HG03571 (cell line): Measurements from ENCODE around the gene ZNF429.
"Not testable (repeated sequence)": the region's sequence is repeated elsewhere in the genome, so short reads cannot be mapped to it uniquely, and the experiment has no call there.

Source experiments
- ATAC-seq: cut with Tn5 transposase; IDR thresholded peaks from one replicate; pipeline ENCODE4 v1.9.1; 2021; ENCODE audit not compliant: unreplicated experiment

ZNF429 gene

GRCh38 chr19:21505459-21506451, at the start of gene ZNF429:
ZNF429 (plus strand) TSS chr19:21505602; CDS start chr19:21505772, 170 bp downstream.
- peak; percentile 97 for ATAC-seq

- ATAC-seq: no peak
Measured at GRCh38 chr19:21460686-21461085, 44.7 kb upstream of the ZNF429 start.

- no peak for ATAC-seq
Measured at GRCh38 chr19:21462540-21462939, 42.9 kb upstream of the ZNF429 start.

- ATAC-seq: no peak
Measured at GRCh38 chr19:21463449-21464105, 41.8 kb upstream of the ZNF429 start.

- ATAC-seq: no peak
Measured at GRCh38 chr19:21466627-21467026, 38.8 kb upstream of the ZNF429 start.

- ATAC-seq: no peak
Measured at GRCh38 chr19:21468791-21469190, 36.6 kb upstream of the ZNF429 start.

- ATAC-seq: no peak
Measured at GRCh38 chr19:21472507-21472906, 32.9 kb upstream of the ZNF429 start.

- ATAC-seq: no peak
Measured at GRCh38 chr19:21474671-21475181, 30.7 kb upstream of the ZNF429 start.

- not testable (repeated sequence) for ATAC-seq
Measured at GRCh38 chr19:21482361-21482760, 23.0 kb upstream of the ZNF429 start.

- no peak for ATAC-seq
Measured at GRCh38 chr19:21482863-21483276, 22.5 kb upstream of the ZNF429 start.

- ATAC-seq: no peak
Measured at GRCh38 chr19:21483589-21484170, 21.7 kb upstream of the ZNF429 start.

- no peak for ATAC-seq
Measured at GRCh38 chr19:21484631-21485030, 20.8 kb upstream of the ZNF429 start.

- no peak for ATAC-seq
Measured at GRCh38 chr19:21485926-21486325, 19.5 kb upstream of the ZNF429 start.

GRCh38 chr19:21487969-21488368, 17.4 kb upstream of the ZNF429 start:
- ATAC-seq: no peak

GRCh38 chr19:21491146-21491545, 14.3 kb upstream of the ZNF429 start:
- no peak for ATAC-seq

- ATAC-seq: no peak
Measured at GRCh38 chr19:21492947-21493906, 12.2 kb upstream of the ZNF429 start.

- ATAC-seq: no peak
Measured at GRCh38 chr19:21496876-21497275, 8.5 kb upstream of the ZNF429 start.

GRCh38 chr19:21498651-21499050, 6.8 kb upstream of the ZNF429 start:
- ATAC-seq: no peak

GRCh38 chr19:21508198-21508597, 2.8 kb downstream of the ZNF429 start:
- ATAC-seq: no peak

GRCh38 chr19:21511058-21511457, 5.7 kb downstream of the ZNF429 start:
- ATAC-seq: not testable (repeated sequence)
